H9 (cell line): ENCODE results near the gene ANKS1B. TPM values are rescaled to one million over a fixed set of nuclear protein-coding genes. Genes with fewer than 3 reads are reported as not detected.

Source experiments
- DNase-seq: peaks from one replicate; pipeline ENCODE4 v3.0.0-alpha.2; 2017
- H2AFZ ChIP-seq: one replicate; pipeline ENCODE4 v1.6.1; 2013; ENCODE audit warnings: mild to moderate bottlenecking, low read length, control low read depth, moderate library complexity
- H2AK5ac ChIP-seq: 2 replicates; pipeline ENCODE4 v1.6.1; 2013; ENCODE audit warnings: low read length, control low read depth, mixed read lengths; ENCODE audit not compliant: insufficient read length
- H2BK120ac ChIP-seq: one replicate; pipeline ENCODE4 v1.6.1; 2013; ENCODE audit warnings: low read depth, mild to moderate bottlenecking, low read length, control low read depth, inconsistent platforms; ENCODE audit not compliant: poor library complexity, severe bottlenecking
- H2BK12ac ChIP-seq: 2 replicates; pipeline ENCODE4 v1.6.1; 2013; ENCODE audit warnings: low read length, control low read depth, mixed read lengths, low read depth; ENCODE audit not compliant: insufficient read length
- H2BK15ac ChIP-seq: 2 replicates; pipeline ENCODE4 v1.6.1; 2013; ENCODE audit warnings: low read depth, low read length, control low read depth
- H2BK20ac ChIP-seq: one replicate; pipeline ENCODE4 v1.6.1; 2013; ENCODE audit warnings: low read depth, mild to moderate bottlenecking, low read length, control low read depth, inconsistent platforms; ENCODE audit not compliant: poor library complexity, severe bottlenecking
- H2BK5ac ChIP-seq: 2 replicates; pipeline ENCODE4 v1.6.1; 2013; ENCODE audit warnings: low read length, control low read depth, mixed read lengths; ENCODE audit not compliant: insufficient read length
- H3K14ac ChIP-seq: 2 replicates; pipeline ENCODE4 v1.6.1; 2013; ENCODE audit warnings: low read length, control low read depth; ENCODE audit not compliant: insufficient read depth
- H3K18ac ChIP-seq: 2 replicates; pipeline ENCODE4 v1.6.1; 2013; ENCODE audit warnings: low read depth, mild to moderate bottlenecking, mixed read lengths, low read length, control low read depth; ENCODE audit not compliant: insufficient read length
- H3K23ac ChIP-seq: 2 replicates; pipeline ENCODE4 v1.6.1; 2013; ENCODE audit warnings: low read length, control low read depth, mixed read lengths, low read depth; ENCODE audit not compliant: insufficient read length
- H3K23me2 ChIP-seq: 2 replicates; pipeline ENCODE4 v1.6.1; 2013; ENCODE audit warnings: low read depth, mild to moderate bottlenecking, mixed read lengths, low read length, control low read depth; ENCODE audit not compliant: insufficient read length, poor library complexity, severe bottlenecking
- H3K27ac ChIP-seq: 2 replicates; pipeline ENCODE4 v1.5.1; 2013; ENCODE audit warnings: low read length, control low read depth, mixed read lengths, low read depth; ENCODE audit not compliant: insufficient read length
- H3K27me3 ChIP-seq: 2 replicates; pipeline ENCODE4 v1.6.1; 2013; ENCODE audit warnings: low read length, control low read depth, inconsistent platforms; ENCODE audit not compliant: insufficient read depth
- H3K4ac ChIP-seq: 2 replicates; pipeline ENCODE4 v1.6.1; 2013; ENCODE audit warnings: low read depth, mild to moderate bottlenecking, control low read depth, inconsistent platforms, low read length, moderate library complexity
- H3K4me1 ChIP-seq: 2 replicates; pipeline ENCODE4 v1.6.1; 2013; ENCODE audit warnings: low read length, control low read depth, inconsistent platforms; ENCODE audit not compliant: insufficient read depth
- H3K4me2 ChIP-seq: 2 replicates; pipeline ENCODE4 v1.6.1; 2013; ENCODE audit warnings: low read length, control low read depth, mixed read lengths; ENCODE audit not compliant: insufficient read length, insufficient read depth
- H3K56ac ChIP-seq: 2 replicates; pipeline ENCODE4 v1.6.1; 2013; ENCODE audit warnings: low read depth, mild to moderate bottlenecking, mixed read lengths, low read length, control low read depth; ENCODE audit not compliant: insufficient read length
- H3K79me1 ChIP-seq: 2 replicates; pipeline ENCODE4 v1.6.1; 2013; ENCODE audit warnings: low read depth, mild to moderate bottlenecking, moderate library complexity, low read length, control low read depth, inconsistent platforms; ENCODE audit not compliant: insufficient read depth, poor library complexity, severe bottlenecking
- H3K79me2 ChIP-seq: 2 replicates; pipeline ENCODE4 v1.6.1; 2013; ENCODE audit warnings: low read length, control low read depth, inconsistent platforms; ENCODE audit not compliant: insufficient read depth
- H3K9ac ChIP-seq: 2 replicates; pipeline ENCODE4 v1.6.1; 2013; ENCODE audit warnings: low read length, control low read depth, mixed read lengths; ENCODE audit not compliant: insufficient read length; ENCODE audit errors: extremely low read depth
- H3K9me3 ChIP-seq: one replicate; pipeline ENCODE4 v1.6.1; 2013; ENCODE audit warnings: low read depth, low read length, inconsistent platforms; ENCODE audit not compliant: control insufficient read depth
- H3T11ph ChIP-seq: one replicate; pipeline ENCODE4 v1.6.1; 2013; ENCODE audit warnings: mild to moderate bottlenecking, low read length, control low read depth, inconsistent platforms
- H4K20me1 ChIP-seq: one replicate; pipeline ENCODE4 v1.6.1; 2013; ENCODE audit not compliant: control insufficient read depth, insufficient read length, insufficient read depth
- H4K5ac ChIP-seq: 2 replicates; pipeline ENCODE4 v1.6.1; 2013; ENCODE audit warnings: low read depth, mild to moderate bottlenecking, mixed read lengths, low read length, control low read depth; ENCODE audit not compliant: insufficient read length
- H4K8ac ChIP-seq: replicated peaks from 2 replicates; pipeline ENCODE4 v1.6.1; 2013; ENCODE audit warnings: low read length, control low read depth, mixed read lengths, low read depth; ENCODE audit not compliant: insufficient read length
- H4K91ac ChIP-seq: 2 replicates; pipeline ENCODE4 v1.6.1; 2013; ENCODE audit warnings: low read depth, mild to moderate bottlenecking, moderate library complexity, mixed read lengths, low read length, control low read depth; ENCODE audit not compliant: insufficient read length
- H3K27ac Mint-ChIP-seq, 3 experiments: 2 replicates in 2 of 3; 3 replicates in 1 of 3; pipeline ENCODE4 v1.8.0; 2020 to 2021; ENCODE audit warnings: mixed read lengths in 3 of 3, mild to moderate bottlenecking in 1 of 3, moderate library complexity in 1 of 3
- H3K27me3 Mint-ChIP-seq: 2 replicates; pipeline ENCODE4 v1.8.0; 2021; ENCODE audit warnings: low read depth, mild to moderate bottlenecking, moderate library complexity, mixed read lengths
- H3K36me3 Mint-ChIP-seq, 3 experiments: 2 replicates in 2 of 3; 3 replicates in 1 of 3; pipeline ENCODE4 v1.8.0; 2020 to 2021; ENCODE audit warnings: low read depth in 3 of 3, mixed read lengths in 3 of 3; ENCODE audit not compliant: insufficient read depth in 1 of 3
- H3K4me1 Mint-ChIP-seq, 2 experiments: 2 replicates each; pipeline ENCODE4 v1.8.0; 2020; ENCODE audit warnings: mixed read lengths in 2 of 2
- H3K4me3 Mint-ChIP-seq, 2 experiments: 2 replicates in 1 of 2; 3 replicates in 1 of 2; pipeline ENCODE4 v1.8.0; 2020 to 2021; ENCODE audit warnings: mild to moderate bottlenecking in 2 of 2, mixed read lengths in 2 of 2, moderate library complexity in 1 of 2
- H3K9me3 Mint-ChIP-seq, 2 experiments: 2 replicates in 1 of 2; 3 replicates in 1 of 2; pipeline ENCODE4 v1.8.0; 2020; ENCODE audit warnings: mild to moderate bottlenecking in 2 of 2, mixed read lengths in 2 of 2, moderate library complexity in 1 of 2
- total RNA-seq: library from RNA; stranded (reverse); gene quantifications from 2 replicates; pipeline ENCODE4 v1.2.1, GENCODE V29; 2021
- TF ChIP-seq, protein P1 (sequence below): fragments of 200-600 bp; sonication (generic); conservative IDR thresholded peaks from 3 replicates; pipeline ENCODE4 v1.8.0; 2021; ENCODE audit warnings: antibody characterized with exemption, mild to moderate bottlenecking

ANKS1B gene
- total RNA-seq, 1 experiment from 2014 or later = 4.1 TPM

DNA sequence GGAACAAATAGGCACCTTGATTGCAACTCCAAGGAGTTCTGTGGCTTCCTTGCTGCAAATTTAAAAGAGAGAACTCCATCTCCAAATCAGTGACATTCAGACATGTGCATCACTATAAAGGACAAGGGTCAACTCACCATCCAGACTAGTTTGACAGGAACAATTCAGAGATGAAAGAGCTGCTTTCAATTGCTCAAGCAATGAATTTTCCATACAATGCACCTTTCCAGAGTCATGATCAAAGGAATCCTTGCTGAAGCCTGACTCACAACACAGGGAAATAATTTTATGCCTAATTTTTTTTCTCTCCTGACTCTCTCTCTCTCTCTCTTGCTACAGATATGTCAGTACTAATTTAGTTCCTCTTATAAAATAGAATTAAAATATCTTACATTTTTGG, 717.7 kb downstream of the ANKS1B start:
- no peak overlapping the region for H2AK5ac ChIP-seq
- DNase-seq = no peak
- peak overlapping the region in 1 of 3 experiments; percentile 37; a peak in 1 of 7 replicates for H3K27ac Mint-ChIP-seq

More for the DNA sequence above, 717.7 kb downstream of the ANKS1B start:
- Histone ChIP-seq H3K4me1 (no peaks in the 10 kb centered on the region), H3K9ac (no peak overlapping the region), H3K18ac (no peak overlapping the region), H3K4me2 (no peak overlapping the region), H3T11ph (no peak overlapping the region), H2AFZ (no peak overlapping the region), H4K8ac (no peak overlapping the region), H2BK5ac (no peak overlapping the region), H3K4ac (no peak overlapping the region), H4K5ac (no peak overlapping the region), H3K27me3 (no peaks in the 10 kb centered on the region), H2BK12ac (no peak overlapping the region), H3K23ac (no peak overlapping the region), H2BK15ac (no peak overlapping the region), H2BK120ac (no peak overlapping the region), H3K79me1 (no peaks in the 10 kb centered on the region), H3K9me3 (no peaks in the 10 kb centered on the region), H4K20me1 (no peaks in the 10 kb centered on the region), H3K56ac (no peak overlapping the region), H2BK20ac (no peak overlapping the region), H3K79me2 (no peaks in the 10 kb centered on the region), H4K91ac (no peak overlapping the region), H3K14ac (no peak overlapping the region), H3K27ac (no peak overlapping the region), H3K23me2 (no peaks in the 10 kb centered on the region)
- Mint-ChIP-seq H3K9me3 (peaks cover 3 to 4% of the 10 kb centered on the region in 2 experiments; a peak in 2 of 5 replicates), H3K27me3 (no peaks in the 10 kb centered on the region), H3K4me3 (no peak overlapping the region), H3K4me1 (peaks cover 5 to 9% of the 10 kb centered on the region in 2 experiments), H3K36me3 (peaks cover 0 to 9% (median 7%) of the 10 kb centered on the region in 3 experiments; a peak in 4 of 7 replicates)
- TF ChIP-seq, protein P1, sequence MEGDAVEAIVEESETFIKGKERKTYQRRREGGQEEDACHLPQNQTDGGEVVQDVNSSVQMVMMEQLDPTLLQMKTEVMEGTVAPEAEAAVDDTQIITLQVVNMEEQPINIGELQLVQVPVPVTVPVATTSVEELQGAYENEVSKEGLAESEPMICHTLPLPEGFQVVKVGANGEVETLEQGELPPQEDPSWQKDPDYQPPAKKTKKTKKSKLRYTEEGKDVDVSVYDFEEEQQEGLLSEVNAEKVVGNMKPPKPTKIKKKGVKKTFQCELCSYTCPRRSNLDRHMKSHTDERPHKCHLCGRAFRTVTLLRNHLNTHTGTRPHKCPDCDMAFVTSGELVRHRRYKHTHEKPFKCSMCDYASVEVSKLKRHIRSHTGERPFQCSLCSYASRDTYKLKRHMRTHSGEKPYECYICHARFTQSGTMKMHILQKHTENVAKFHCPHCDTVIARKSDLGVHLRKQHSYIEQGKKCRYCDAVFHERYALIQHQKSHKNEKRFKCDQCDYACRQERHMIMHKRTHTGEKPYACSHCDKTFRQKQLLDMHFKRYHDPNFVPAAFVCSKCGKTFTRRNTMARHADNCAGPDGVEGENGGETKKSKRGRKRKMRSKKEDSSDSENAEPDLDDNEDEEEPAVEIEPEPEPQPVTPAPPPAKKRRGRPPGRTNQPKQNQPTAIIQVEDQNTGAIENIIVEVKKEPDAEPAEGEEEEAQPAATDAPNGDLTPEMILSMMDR = no peak
